ENCODE measurements around the gene PTPN1. TPM values are rescaled to one million over a fixed set of nuclear protein-coding genes. Genes with fewer than 3 reads are reported as not detected.

Gene PTPN1
- polyA plus RNA-seq, 1 experiment, result 16.2 TPM

- TF ChIP-seq, protein P1, sequence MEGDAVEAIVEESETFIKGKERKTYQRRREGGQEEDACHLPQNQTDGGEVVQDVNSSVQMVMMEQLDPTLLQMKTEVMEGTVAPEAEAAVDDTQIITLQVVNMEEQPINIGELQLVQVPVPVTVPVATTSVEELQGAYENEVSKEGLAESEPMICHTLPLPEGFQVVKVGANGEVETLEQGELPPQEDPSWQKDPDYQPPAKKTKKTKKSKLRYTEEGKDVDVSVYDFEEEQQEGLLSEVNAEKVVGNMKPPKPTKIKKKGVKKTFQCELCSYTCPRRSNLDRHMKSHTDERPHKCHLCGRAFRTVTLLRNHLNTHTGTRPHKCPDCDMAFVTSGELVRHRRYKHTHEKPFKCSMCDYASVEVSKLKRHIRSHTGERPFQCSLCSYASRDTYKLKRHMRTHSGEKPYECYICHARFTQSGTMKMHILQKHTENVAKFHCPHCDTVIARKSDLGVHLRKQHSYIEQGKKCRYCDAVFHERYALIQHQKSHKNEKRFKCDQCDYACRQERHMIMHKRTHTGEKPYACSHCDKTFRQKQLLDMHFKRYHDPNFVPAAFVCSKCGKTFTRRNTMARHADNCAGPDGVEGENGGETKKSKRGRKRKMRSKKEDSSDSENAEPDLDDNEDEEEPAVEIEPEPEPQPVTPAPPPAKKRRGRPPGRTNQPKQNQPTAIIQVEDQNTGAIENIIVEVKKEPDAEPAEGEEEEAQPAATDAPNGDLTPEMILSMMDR (IDR thresholded peaks at IDR 0.05; ENCODE audit: insufficient read depth, low read depth, low read length), result peak; percentile 89
- Histone ChIP-seq H3K36me3 (ENCODE audit: control insufficient read depth, insufficient read depth, low read length) (peaks cover 30% of the 10 kb centered on the region), H3K4me3 (ENCODE audit: low read depth, low read length) (no peak overlapping the region), H3K27me3 (ENCODE audit: control insufficient read depth, insufficient read depth, low read length) (no peaks in the 10 kb centered on the region)
- POLR2A ChIA-PET, result no interaction called here
- DNase-seq (ENCODE audit: low read depth), result no peak
- CTCF ChIA-PET, result interaction anchor here (0.6 to 7.0 kb wide), 32 partner anchors 9 to 394 kb away, joined by 3 to 83 read pairs (median 4); no protein-coding TSS in a partner anchor
Measured at GRCh38 chr20:50575865-50576720, 65.9 kb downstream of the PTPN1 start.

DNA sequence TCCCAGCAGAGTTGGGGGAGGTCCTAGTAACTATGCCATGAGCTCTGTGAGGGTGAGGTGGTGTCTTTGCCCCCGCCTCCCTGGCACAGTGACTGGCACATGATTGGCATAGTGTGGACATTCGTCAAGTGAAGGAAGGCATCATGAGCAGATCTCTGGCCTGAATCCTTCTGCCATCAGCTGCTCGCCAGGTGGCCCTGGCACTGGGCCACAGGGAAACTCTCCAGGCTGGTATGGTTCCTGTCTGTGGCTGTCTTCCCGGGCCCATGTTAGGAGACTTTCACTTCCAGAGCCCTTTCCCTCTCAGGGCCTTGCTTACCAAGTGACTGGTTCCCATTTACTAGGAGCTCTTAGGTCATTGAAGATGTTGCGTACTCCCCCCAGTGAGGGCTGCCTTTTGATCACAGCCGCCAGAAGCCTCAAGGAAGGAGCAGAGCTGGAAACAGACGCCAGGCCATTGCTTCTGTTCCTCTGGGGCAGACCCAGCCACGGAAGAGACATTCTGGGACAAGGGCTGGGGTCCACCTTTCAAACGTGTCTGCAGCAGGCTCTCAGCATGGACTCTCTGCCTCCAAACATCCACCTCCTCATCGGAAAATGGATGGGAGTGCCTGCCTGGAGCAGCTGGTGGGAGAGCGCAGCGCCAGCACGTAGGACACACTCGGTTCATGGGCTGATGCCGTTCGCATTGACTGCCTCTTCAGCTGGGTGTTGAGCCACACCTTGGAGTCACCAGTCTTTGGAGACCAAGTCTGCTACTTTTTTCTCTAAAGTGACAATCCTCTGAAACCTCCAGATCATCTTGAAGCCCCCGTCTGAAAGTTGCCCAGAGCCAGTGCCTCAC lies 67.2 kb downstream of the PTPN1 start:
- ChIA-PET CTCF (interaction anchor here (0.7 to 6.0 kb wide), 13 partner anchors 11 to 506 kb away, joined by 3 to 40 read pairs (median 4); no protein-coding TSS in a partner anchor), POLR2A (interaction anchor here (0.6 kb wide), 1 partner anchor 15 kb away, joined by 4 read pairs; no protein-coding TSS in a partner anchor)
- DNase-seq (ENCODE audit: low read depth), result no peak

DNA sequence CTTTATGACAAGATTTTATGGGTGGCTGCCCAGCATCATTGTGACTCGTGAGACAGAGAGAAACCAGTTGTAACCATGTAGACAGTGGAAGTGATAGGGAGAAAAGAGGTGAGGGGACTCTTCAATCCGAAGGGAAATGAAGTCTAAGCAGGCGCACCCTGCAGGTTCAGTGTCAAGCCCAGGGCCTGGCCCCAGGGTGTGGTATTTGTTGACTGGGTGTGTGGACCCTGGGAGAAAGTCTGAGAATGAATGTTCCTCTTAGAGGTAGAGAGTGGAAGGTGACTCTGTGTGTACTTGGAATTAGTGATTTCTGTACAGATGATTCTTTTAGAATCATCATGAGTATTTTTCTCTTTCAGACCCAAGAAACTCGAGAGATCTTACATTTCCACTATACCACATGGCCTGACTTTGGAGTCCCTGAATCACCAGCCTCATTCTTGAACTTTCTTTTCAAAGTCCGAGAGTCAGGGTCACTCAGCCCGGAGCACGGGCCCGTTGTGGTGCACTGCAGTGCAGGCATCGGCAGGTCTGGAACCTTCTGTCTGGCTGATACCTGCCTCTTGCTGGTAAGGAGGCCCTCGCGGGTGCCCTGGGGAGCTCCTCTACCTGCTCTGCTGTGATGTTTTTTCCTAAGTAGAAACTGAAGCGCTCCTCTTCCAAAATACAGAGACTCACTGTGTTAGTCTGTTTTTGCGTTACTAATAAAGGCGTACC lies 68.0 kb downstream of the PTPN1 start:
- TF ChIP-seq, protein P1 (IDR thresholded peaks at IDR 0.05; ENCODE audit: insufficient read depth, low read depth, low read length), result no peak
- Histone ChIP-seq H3K4me3 (ENCODE audit: low read depth, low read length) (no peak overlapping the region), H3K27me3 (ENCODE audit: control insufficient read depth, insufficient read depth, low read length) (no peaks in the 10 kb centered on the region), H3K36me3 (ENCODE audit: control insufficient read depth, insufficient read depth, low read length) (peaks cover 38% of the 10 kb centered on the region)
- ChIA-PET POLR2A (interaction anchor here (0.6 kb wide), 1 partner anchor 14 kb away, joined by 4 read pairs; no protein-coding TSS in a partner anchor), CTCF (interaction anchor here (0.7 to 6.0 kb wide), 10 partner anchors 10 to 507 kb away, joined by 3 to 40 read pairs (median 6); no protein-coding TSS in a partner anchor)
- no peak for DNase-seq (ENCODE audit: low read depth)

More for the DNA sequence above, 67.2 kb downstream of the PTPN1 start:
- Histone ChIP-seq H3K27me3 (ENCODE audit: control insufficient read depth, insufficient read depth, low read length) (no peaks in the 10 kb centered on the region), H3K36me3 (ENCODE audit: control insufficient read depth, insufficient read depth, low read length) (peaks cover 34% of the 10 kb centered on the region), H3K4me3 (ENCODE audit: low read depth, low read length) (no peak overlapping the region)
- TF ChIP-seq, protein P1 (IDR thresholded peaks at IDR 0.05; ENCODE audit: insufficient read depth, low read depth, low read length), result no peak

DNA sequence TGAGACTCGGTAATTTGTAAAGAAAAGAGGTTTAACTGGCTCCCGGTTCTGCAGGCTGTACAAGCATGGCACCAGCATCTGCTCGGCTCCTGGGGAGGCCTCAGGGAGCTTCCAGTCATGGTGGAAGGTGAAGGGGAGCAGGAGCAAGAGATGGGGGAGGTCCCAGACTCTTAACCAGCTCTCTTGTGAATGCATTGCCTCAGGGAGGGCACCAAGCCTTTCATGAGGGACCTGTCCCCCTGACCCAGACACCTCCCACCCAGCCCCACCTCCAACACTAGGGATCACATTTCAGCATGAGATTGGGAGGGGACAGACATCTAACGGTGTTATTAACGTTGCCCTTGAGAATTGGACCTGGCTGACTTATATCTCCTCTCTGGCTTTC lies 68.6 kb downstream of the PTPN1 start:
- H3K36me3 ChIP-seq (ENCODE audit: control insufficient read depth, insufficient read depth, low read length), result peaks cover 43% of the 10 kb centered on the region
- no peak overlapping the region for H3K4me3 ChIP-seq (ENCODE audit: low read depth, low read length)
- TF ChIP-seq, protein P1 (IDR thresholded peaks at IDR 0.05; ENCODE audit: insufficient read depth, low read depth, low read length), result no peak
- DNase-seq (ENCODE audit: low read depth), result no peak
- CTCF ChIA-PET, result interaction anchor here (0.7 to 6.0 kb wide), 11 partner anchors 9 to 400 kb away, joined by 3 to 40 read pairs (median 4); no protein-coding TSS in a partner anchor
- POLR2A ChIA-PET, result no interaction called here
- H3K27me3 ChIP-seq (ENCODE audit: control insufficient read depth, insufficient read depth, low read length), result no peaks in the 10 kb centered on the region
